Measurements from ENCODE around the gene STRA6.

STRA6 gene

GRCh38 chr15:74240002-74240568 lies 37.5 kb upstream of the STRA6 start:
- no peak overlapping the region for H2AFZ ChIP-seq (ENCODE audit: low read length)
- no peaks in the 10 kb centered on the region for H3K9me2 ChIP-seq (replicated peaks; ENCODE audit: low read depth, low read length)
- no peaks in the 10 kb centered on the region for H4K20me1 ChIP-seq (ENCODE audit: insufficient read depth, low read length, poor library complexity, severe bottlenecking)
- H3K79me2 ChIP-seq (ENCODE audit: insufficient read depth, low read length), result no peaks in the 10 kb centered on the region
- no peaks in the 10 kb centered on the region for H3F3A ChIP-seq (ENCODE audit: low read depth)
- TF ChIP-seq, protein P1, sequence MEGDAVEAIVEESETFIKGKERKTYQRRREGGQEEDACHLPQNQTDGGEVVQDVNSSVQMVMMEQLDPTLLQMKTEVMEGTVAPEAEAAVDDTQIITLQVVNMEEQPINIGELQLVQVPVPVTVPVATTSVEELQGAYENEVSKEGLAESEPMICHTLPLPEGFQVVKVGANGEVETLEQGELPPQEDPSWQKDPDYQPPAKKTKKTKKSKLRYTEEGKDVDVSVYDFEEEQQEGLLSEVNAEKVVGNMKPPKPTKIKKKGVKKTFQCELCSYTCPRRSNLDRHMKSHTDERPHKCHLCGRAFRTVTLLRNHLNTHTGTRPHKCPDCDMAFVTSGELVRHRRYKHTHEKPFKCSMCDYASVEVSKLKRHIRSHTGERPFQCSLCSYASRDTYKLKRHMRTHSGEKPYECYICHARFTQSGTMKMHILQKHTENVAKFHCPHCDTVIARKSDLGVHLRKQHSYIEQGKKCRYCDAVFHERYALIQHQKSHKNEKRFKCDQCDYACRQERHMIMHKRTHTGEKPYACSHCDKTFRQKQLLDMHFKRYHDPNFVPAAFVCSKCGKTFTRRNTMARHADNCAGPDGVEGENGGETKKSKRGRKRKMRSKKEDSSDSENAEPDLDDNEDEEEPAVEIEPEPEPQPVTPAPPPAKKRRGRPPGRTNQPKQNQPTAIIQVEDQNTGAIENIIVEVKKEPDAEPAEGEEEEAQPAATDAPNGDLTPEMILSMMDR (conservative IDR thresholded peaks at IDR 0.05; ENCODE audit: low read length), result peak; percentile 74
- no peak for TF ChIP-seq EZH2phosphoT487 (IDR thresholded peaks at IDR 0.05; ENCODE audit: borderline replicate concordance)
- peaks cover 18% of the 10 kb centered on the region for H3K4me1 ChIP-seq (ENCODE audit: insufficient read depth, low read length, poor library complexity, severe bottlenecking)
- peak overlapping the region; percentile 2 for H3K4me2 ChIP-seq (ENCODE audit: low read depth, low read length, poor library complexity, severe bottlenecking)
- no peaks in the 10 kb centered on the region for H3K36me3 ChIP-seq (ENCODE audit: insufficient read depth, low read length)
- no peaks in the 10 kb centered on the region for H3K27me3 ChIP-seq (ENCODE audit: insufficient read depth, low read length, poor library complexity, severe bottlenecking)
- H3K9me3 ChIP-seq (ENCODE audit: insufficient read depth, low read depth, low read length), result no peaks in the 10 kb centered on the region
- no peak overlapping the region for H3K4me3 ChIP-seq (ENCODE audit: low read length, poor library complexity, severe bottlenecking)
- no peak overlapping the region for H3K9ac ChIP-seq (ENCODE audit: low read depth, low read length, poor library complexity, severe bottlenecking)

DNA sequence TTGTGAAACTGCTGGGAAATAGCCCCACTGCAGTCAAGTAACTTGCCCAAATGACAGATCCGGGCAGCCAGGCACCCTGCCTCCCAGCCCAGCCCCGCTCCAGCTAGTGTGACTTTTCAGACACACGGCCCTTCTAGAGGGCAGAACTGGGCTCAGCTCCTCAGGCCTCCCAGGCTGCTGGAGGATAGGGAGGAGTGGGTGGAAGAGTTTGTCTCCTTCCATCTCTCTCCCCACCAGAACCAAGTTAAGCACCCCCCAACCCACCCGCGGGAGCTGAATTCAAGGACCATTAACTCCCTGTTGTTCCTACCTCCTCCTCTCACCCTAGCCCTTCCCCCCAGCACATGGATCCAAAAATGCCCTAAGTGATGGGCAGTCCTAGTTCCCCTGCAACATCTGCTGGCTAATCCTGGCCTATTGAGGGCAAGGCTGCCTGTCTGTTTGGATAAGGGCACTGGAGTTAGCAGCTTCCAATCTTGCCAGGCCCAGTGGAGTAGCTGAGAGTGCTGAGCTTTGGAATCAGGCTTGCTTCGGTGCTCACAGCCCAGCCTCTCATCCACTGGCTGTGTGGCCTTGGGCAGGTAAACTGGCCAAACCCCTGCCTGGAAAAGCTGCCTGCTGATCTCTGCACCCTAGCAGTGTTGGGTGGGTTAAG lies 36.6 kb upstream of the STRA6 start:
- Histone ChIP-seq H3K9me2 (replicated peaks; ENCODE audit: low read depth, low read length) (no peaks in the 10 kb centered on the region), H3K27me3 (ENCODE audit: insufficient read depth, low read length, poor library complexity, severe bottlenecking) (no peaks in the 10 kb centered on the region), H3K9ac (ENCODE audit: low read depth, low read length, poor library complexity, severe bottlenecking) (no peak overlapping the region), H4K20me1 (ENCODE audit: insufficient read depth, low read length, poor library complexity, severe bottlenecking) (no peaks in the 10 kb centered on the region), H3K4me1 (ENCODE audit: insufficient read depth, low read length, poor library complexity, severe bottlenecking) (peaks cover 15% of the 10 kb centered on the region), H2AFZ (ENCODE audit: low read length) (no peak overlapping the region), H3K4me3 (ENCODE audit: low read length, poor library complexity, severe bottlenecking) (no peak overlapping the region), H3K36me3 (ENCODE audit: insufficient read depth, low read length) (no peaks in the 10 kb centered on the region), H3K4me2 (ENCODE audit: low read depth, low read length, poor library complexity, severe bottlenecking) (no peak overlapping the region), H3K9me3 (ENCODE audit: insufficient read depth, low read depth, low read length) (no peaks in the 10 kb centered on the region), H3K79me2 (ENCODE audit: insufficient read depth, low read length) (no peaks in the 10 kb centered on the region), H3F3A (ENCODE audit: low read depth) (no peaks in the 10 kb centered on the region)
- TF ChIP-seq EZH2phosphoT487 (IDR thresholded peaks at IDR 0.05; ENCODE audit: borderline replicate concordance), result no peak
- TF ChIP-seq, protein P1 (conservative IDR thresholded peaks at IDR 0.05; ENCODE audit: low read length), result no peak

GRCh38 chr15:74235962-74236361 lies 33.4 kb upstream of the STRA6 start, which contains the start of gene CCDC33:
CCDC33 (plus strand) TSS chr15:74236326; CDS start chr15:74236720, 394 bp downstream.
- Histone ChIP-seq H2AFZ (ENCODE audit: low read length) (no peak within 1 kb of the TSS), H3K36me3 (ENCODE audit: insufficient read depth, low read length) (no peaks in the 10 kb centered on the region), H3F3A (ENCODE audit: low read depth) (no peaks in the 10 kb centered on the region), H3K4me1 (ENCODE audit: insufficient read depth, low read length, poor library complexity, severe bottlenecking) (peaks cover 19% of the 10 kb centered on the region), H3K9ac (ENCODE audit: low read depth, low read length, poor library complexity, severe bottlenecking) (no peak within 1 kb of the TSS), H3K27me3 (ENCODE audit: insufficient read depth, low read length, poor library complexity, severe bottlenecking) (no peaks in the 10 kb centered on the region), H3K4me3 (ENCODE audit: low read length, poor library complexity, severe bottlenecking) (no peak within 1 kb of the TSS), H3K4me2 (ENCODE audit: low read depth, low read length, poor library complexity, severe bottlenecking) (no peak within 1 kb of the TSS), H3K9me3 (ENCODE audit: insufficient read depth, low read depth, low read length) (no peaks in the 10 kb centered on the region), H3K79me2 (ENCODE audit: insufficient read depth, low read length) (no peaks in the 10 kb centered on the region), H4K20me1 (ENCODE audit: insufficient read depth, low read length, poor library complexity, severe bottlenecking) (no peaks in the 10 kb centered on the region), H3K9me2 (replicated peaks; ENCODE audit: low read depth, low read length) (no peaks in the 10 kb centered on the region)
- TF ChIP-seq, protein P1 (conservative IDR thresholded peaks at IDR 0.05; ENCODE audit: low read length), result no peak
- TF ChIP-seq EZH2phosphoT487 (IDR thresholded peaks at IDR 0.05; ENCODE audit: borderline replicate concordance), result no peak
